ENCODE measurements around the gene SMAD9.

SMAD9 gene

GRCh38 chr13:36817996-36818803 lies 101.8 kb downstream of the SMAD9 start:
- peak; percentile 8 for DNase-seq (ENCODE audit: low spot score)

- peak; percentile 10 for DNase-seq (ENCODE audit: low spot score)
These were observed 105.0 kb downstream of the SMAD9 start for GRCh38 chr13:36815062-36815461.

- no peak for DNase-seq (ENCODE audit: low spot score)
These were observed 105.6 kb downstream of the SMAD9 start for GRCh38 chr13:36814465-36814864.

- no peak for DNase-seq (ENCODE audit: low spot score)
These were observed 106.8 kb downstream of the SMAD9 start for GRCh38 chr13:36813225-36813624.

- DNase-seq (ENCODE audit: low spot score) = no peak
These were observed 112.4 kb downstream of the SMAD9 start for GRCh38 chr13:36807616-36808015.

GRCh38 chr13:36806102-36806501 lies 113.9 kb downstream of the SMAD9 start:
- no peak for DNase-seq (ENCODE audit: low spot score)

GRCh38 chr13:36804588-36804987 lies 115.5 kb downstream of the SMAD9 start:
- no peak for DNase-seq (ENCODE audit: low spot score)

GRCh38 chr13:36801035-36801434 lies 119.0 kb downstream of the SMAD9 start:
- DNase-seq (ENCODE audit: low spot score) = no peak

GRCh38 chr13:36796052-36796451 lies 124.0 kb downstream of the SMAD9 start:
- no peak for DNase-seq (ENCODE audit: low spot score)

GRCh38 chr13:36795463-36795862 lies 124.6 kb downstream of the SMAD9 start:
- no peak for DNase-seq (ENCODE audit: low spot score)

Measured in HuH-7.5 (cell line).